ENCODE results near the gene DGKQ.

- TF ChIP-seq CTCF (IDR thresholded peaks at IDR 0.05; ENCODE audit: extremely low read depth in 1 of 2, insufficient read depth in 1 of 2, low read depth in 1 of 2, low read length in 2 of 2) (no peak), EZH2 (IDR thresholded peaks at IDR 0.05; ENCODE audit: borderline replicate concordance, low read depth, low read length, severe bottlenecking) (no peak), POLR2A (IDR thresholded peaks at IDR 0.05; ENCODE audit: low read depth, low read length) (no peak), POLR2AphosphoS5 (IDR thresholded peaks at IDR 0.05; ENCODE audit: insufficient read depth, low read depth, low read length) (no peak), MAX (IDR thresholded peaks at IDR 0.05; ENCODE audit: insufficient read depth, insufficient read length) (no peak)
Observed at GRCh38 chr4:947491-947971, 25.8 kb downstream of the DGKQ start.

Measured in endothelial cell of umbilical vein (primary cell).